ENCODE data around the gene ANKRD33B.

Gene ANKRD33B

DNA sequence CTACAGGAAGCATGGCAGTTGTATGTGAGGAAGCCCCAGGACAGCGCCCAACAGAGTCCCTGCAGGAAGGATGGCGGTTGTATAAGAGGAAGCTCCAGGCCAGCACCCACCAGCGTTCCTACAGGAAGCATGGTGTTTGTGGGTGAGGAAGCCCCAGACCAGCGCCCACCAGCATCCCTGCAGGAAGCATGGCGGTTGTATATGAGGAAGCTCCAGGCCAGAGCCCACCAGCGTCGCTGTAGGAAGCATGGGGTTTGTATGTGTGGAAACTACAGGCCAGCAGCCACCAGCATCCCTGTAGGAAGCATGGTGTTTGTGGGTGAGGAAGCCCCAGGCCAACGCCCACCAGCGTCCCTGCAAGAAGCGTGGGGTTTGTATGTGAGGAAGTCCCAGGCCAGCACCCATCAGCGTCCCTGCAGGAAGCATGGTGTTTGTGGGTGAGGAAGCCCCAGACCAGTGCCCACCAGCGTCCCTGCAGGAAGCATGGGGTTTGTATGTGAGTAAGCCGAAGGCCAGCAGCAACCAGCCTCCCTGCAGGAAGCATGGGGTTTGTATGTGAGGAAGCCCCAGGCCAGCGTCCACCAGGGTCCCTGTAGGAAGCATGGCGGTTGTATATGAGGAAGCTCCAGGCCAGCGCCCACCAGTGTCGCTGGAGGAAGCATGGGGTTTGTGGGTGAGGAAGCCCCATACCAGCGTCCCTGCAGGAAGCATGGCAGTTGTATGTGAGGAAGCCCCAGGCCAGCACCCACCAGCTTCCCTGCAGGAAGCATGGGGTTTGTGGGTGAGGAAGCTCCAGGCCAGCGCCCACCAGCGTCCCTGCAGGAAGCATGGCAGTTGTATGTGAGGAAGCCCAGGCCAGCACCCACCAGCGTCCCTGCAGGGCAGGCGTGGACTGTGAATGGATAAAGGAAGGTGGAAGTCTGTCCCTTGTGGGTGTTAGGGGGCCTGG, 118.1 kb downstream of the ANKRD33B start:
- no peaks in the 10 kb centered on the region for H3K27me3 ChIP-seq (ENCODE audit: control insufficient read depth, insufficient read depth, low read length)
- no peaks in the 10 kb centered on the region; the same call in 1 of the 2 replicates for H3K9me3 ChIP-seq (ENCODE audit: control insufficient read depth, insufficient read depth, low read depth, low read length)
- H3K4me1 ChIP-seq (ENCODE audit: control insufficient read depth, insufficient read depth, low read length) = peaks cover 4% of the 10 kb centered on the region; the same call in 1 of the 2 replicates
- H3K27ac ChIP-seq (ENCODE audit: low read depth, low read length) = no peak overlapping the region
- peaks cover 41% of the 10 kb centered on the region for H3K36me3 ChIP-seq (ENCODE audit: control insufficient read depth, insufficient read depth, low read length)
- H3K9ac ChIP-seq (ENCODE audit: low read length) = no peak overlapping the region
- H3K4me3 ChIP-seq (ENCODE audit: low read depth, low read length) = no peak overlapping the region

DNA sequence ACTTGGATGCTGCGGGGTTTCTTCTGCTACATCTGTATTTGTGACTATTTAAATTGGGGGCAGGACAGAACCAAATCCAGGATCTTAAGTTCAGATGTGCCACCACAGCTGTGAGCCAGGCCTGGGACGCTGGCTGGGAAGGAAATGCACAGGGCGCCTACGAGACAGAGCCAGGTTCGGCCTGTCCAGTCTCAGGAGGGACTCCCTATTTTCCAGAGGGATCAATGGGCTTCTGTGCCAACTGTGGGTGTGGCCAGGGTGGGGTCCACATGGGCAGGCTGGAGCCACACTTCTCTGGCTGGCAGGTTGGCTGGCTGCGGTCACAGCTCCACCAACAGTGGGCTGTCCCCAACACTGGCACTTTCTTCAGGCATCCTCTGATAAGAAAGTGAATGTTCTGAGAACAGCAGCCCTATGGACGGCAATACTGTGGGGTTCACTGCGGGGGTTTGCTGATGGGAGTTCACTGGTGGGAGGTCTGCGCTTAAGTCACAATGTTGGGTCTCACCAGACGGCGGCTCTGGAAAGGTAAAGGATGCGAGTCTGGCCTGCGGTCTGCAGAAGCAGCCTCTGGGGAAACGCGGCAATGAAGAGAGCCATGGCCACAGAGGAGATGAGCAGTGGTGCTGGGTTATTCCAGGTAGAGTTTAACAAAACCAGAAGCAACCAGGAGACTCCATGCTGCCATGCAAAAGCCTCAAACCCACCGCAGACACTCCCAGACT, 119.1 kb downstream of the ANKRD33B start:
- Histone ChIP-seq H3K4me3 (ENCODE audit: low read depth, low read length) (no peak overlapping the region), H3K36me3 (ENCODE audit: control insufficient read depth, insufficient read depth, low read length) (peaks cover 37% of the 10 kb centered on the region)

DNA sequence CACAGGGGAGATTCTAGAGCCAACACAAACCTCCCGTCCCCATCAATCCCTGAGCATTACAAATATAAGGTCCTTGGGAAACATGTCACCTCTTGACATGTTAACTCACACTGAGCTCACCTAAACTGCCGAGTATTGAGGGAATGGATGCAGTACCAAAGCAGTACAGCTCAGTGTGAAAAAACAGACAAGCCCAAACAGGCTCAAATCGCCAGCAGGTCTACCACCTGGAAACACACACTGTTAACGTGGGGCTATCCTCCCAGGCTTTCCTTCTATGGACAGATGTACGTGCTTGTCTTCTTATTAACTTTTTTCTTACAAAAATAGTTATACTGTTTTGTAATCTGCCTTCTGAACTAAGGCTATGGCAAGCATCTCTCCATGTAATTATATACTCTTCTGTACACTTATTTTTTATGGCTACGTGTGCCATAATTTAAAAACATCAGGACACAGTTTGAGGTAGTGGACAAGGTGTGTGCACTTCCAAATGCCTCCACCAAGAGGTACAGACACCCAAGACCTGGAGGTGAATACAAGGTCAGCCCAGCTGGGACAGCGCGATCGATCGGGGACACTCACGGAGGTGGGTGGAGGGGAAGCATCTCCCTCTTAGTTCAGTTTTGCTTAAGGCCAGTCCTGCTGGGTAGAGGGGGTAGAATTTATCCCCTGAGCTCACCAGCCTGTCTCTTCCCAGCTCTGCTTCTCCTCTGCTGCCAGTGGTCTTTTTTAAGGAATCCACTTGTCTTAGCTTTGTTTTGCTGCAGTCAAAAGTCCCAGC, 120.6 kb downstream of the ANKRD33B start:
- Histone ChIP-seq H3K27ac (ENCODE audit: low read depth, low read length) (no peak overlapping the region), H3K4me3 (ENCODE audit: low read depth, low read length) (no peak overlapping the region), H3K9ac (ENCODE audit: low read length) (no peak overlapping the region), H3K27me3 (ENCODE audit: control insufficient read depth, insufficient read depth, low read length) (no peaks in the 10 kb centered on the region), H3K9me3 (ENCODE audit: control insufficient read depth, insufficient read depth, low read depth, low read length) (no peaks in the 10 kb centered on the region; the same call in 1 of the 2 replicates), H3K36me3 (ENCODE audit: control insufficient read depth, insufficient read depth, low read length) (peaks cover 30% of the 10 kb centered on the region), H3K4me1 (ENCODE audit: control insufficient read depth, insufficient read depth, low read length) (peaks cover 8% of the 10 kb centered on the region)

More for the DNA sequence above, 119.1 kb downstream of the ANKRD33B start:
- Histone ChIP-seq H3K9ac (ENCODE audit: low read length) (no peak overlapping the region), H3K27me3 (ENCODE audit: control insufficient read depth, insufficient read depth, low read length) (no peaks in the 10 kb centered on the region), H3K9me3 (ENCODE audit: control insufficient read depth, insufficient read depth, low read depth, low read length) (no peaks in the 10 kb centered on the region; the same call in 1 of the 2 replicates), H3K4me1 (ENCODE audit: control insufficient read depth, insufficient read depth, low read length) (peaks cover 4% of the 10 kb centered on the region; the same call in 1 of the 2 replicates), H3K27ac (ENCODE audit: low read depth, low read length) (no peak overlapping the region)

DNA sequence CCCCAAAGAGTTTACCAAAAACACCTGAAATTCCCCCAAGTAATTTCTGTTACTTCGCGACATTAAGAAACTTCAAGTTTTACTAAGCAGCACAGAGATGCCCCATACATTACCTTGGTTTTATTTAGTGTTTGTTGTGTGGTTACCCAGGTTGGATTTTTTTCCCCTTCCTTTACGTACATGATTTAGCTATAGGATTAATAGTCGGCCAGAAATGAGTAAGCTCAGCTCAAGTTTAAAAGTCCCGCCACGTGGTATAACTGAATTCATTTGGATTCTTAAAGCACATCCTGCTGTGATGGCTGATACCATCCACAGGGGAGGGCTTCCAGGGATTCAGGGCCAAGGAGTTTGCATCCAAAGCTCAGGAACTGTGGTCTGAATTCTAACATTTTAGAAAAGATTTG, 121.2 kb downstream of the ANKRD33B start:
- H3K9me3 ChIP-seq (ENCODE audit: control insufficient read depth, insufficient read depth, low read depth, low read length) = no peaks in the 10 kb centered on the region; the same call in 1 of the 2 replicates
- H3K36me3 ChIP-seq (ENCODE audit: control insufficient read depth, insufficient read depth, low read length) = peaks cover 24% of the 10 kb centered on the region
- H3K4me3 ChIP-seq (ENCODE audit: low read depth, low read length) = no peak overlapping the region
- H3K27ac ChIP-seq (ENCODE audit: low read depth, low read length) = no peak overlapping the region
- no peak overlapping the region for H3K9ac ChIP-seq (ENCODE audit: low read length)
- no peaks in the 10 kb centered on the region for H3K27me3 ChIP-seq (ENCODE audit: control insufficient read depth, insufficient read depth, low read length)
- peaks cover 13% of the 10 kb centered on the region for H3K4me1 ChIP-seq (ENCODE audit: control insufficient read depth, insufficient read depth, low read length)

DNA sequence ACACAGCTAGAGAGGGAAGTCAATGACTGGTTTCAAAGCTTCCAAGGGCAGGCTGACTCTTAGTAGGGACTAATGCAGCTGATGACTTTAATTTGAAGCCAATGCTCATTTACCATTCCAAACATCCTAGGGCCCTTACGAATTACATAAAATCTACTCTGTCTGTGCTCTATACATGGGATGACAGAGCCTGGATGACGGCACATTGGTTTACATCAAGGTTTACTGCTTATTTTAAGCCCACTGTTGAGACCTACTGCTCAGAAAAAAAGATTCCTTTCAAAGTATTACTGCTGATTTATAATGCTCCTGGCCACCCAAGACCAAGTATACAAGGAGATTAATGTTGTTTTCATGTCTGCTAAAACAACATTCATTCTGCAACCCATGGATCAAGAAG, 123.0 kb downstream of the ANKRD33B start:
- no peak overlapping the region for H3K27ac ChIP-seq (ENCODE audit: low read depth, low read length)
- no peaks in the 10 kb centered on the region for H3K27me3 ChIP-seq (ENCODE audit: control insufficient read depth, insufficient read depth, low read length)
- H3K9me3 ChIP-seq (ENCODE audit: control insufficient read depth, insufficient read depth, low read depth, low read length) = no peaks in the 10 kb centered on the region; the same call in 1 of the 2 replicates
- H3K4me1 ChIP-seq (ENCODE audit: control insufficient read depth, insufficient read depth, low read length) = peaks cover 14% of the 10 kb centered on the region
- no peak overlapping the region for H3K9ac ChIP-seq (ENCODE audit: low read length)
- H3K36me3 ChIP-seq (ENCODE audit: control insufficient read depth, insufficient read depth, low read length) = peaks cover 13% of the 10 kb centered on the region
- no peak overlapping the region for H3K4me3 ChIP-seq (ENCODE audit: low read depth, low read length)

DNA sequence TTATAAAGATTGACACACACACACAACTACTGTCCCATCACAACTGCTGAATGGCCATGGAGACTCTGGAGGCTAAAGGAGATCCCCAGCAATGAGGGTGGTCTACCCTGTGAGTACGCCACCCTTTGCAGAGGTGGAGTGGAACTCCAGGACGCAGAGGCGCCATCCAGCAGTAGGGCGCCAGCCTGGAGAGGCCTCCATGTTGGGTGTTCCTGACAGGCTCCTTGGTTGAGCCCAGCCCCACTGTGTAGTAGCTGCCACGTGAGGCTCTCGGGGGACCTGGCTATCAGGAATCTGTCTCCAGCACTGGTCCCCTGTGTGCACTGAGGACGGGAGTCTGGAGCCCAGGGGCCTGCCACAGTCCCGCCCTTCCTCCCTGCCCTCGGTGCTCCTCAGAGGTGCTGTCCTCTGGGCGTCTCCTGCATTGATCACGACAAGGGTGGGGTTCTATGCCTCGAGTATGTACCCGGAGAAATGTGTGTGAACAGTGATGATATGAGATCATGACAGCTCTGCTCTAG, 124.8 kb downstream of the ANKRD33B start:
- H3K27ac ChIP-seq (ENCODE audit: low read depth, low read length) = no peak overlapping the region

DNA sequence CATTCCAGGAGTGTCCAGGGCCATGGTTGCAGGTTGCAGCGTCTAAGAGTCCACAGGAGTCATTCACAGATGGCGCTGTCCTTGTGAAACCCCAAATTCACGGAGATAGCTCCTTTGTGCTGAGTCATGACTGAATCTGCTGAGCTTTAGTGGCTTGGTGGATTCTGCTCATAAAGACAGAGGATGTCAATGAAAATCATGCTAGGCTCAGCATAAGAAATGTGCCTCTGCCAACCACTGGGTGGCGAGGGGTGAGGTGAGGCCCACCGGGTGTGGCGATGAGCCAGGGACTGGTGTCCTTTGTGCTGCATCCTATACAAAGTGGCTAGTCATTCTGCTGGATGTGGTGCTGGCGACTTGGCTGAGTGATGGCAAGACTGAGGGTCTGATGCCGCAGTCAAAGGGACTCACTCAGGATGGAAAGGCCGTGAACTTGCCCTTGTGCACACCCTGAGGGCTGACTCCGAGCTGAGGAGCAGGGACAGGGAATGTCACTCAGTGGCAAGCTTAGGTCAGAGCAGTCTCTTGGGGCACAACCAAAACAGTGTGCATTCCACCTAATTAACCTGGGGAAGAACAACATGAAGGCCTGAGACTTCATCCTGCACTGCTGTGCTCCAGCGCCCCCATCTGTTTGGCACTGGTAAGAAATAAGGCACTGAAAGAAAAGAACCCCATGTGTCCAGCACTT, 125.7 kb downstream of the ANKRD33B start:
- no peak overlapping the region for H3K4me3 ChIP-seq (ENCODE audit: low read depth, low read length)
- no peaks in the 10 kb centered on the region; the same call in 1 of the 2 replicates for H3K9me3 ChIP-seq (ENCODE audit: control insufficient read depth, insufficient read depth, low read depth, low read length)
- H3K27ac ChIP-seq (ENCODE audit: low read depth, low read length) = no peak overlapping the region
- H3K36me3 ChIP-seq (ENCODE audit: control insufficient read depth, insufficient read depth, low read length) = no peaks in the 10 kb centered on the region
- H3K9ac ChIP-seq (ENCODE audit: low read length) = no peak overlapping the region
- peaks cover 17% of the 10 kb centered on the region for H3K4me1 ChIP-seq (ENCODE audit: control insufficient read depth, insufficient read depth, low read length)
- H3K27me3 ChIP-seq (ENCODE audit: control insufficient read depth, insufficient read depth, low read length) = no peaks in the 10 kb centered on the region

More for the DNA sequence above, 124.8 kb downstream of the ANKRD33B start:
- H3K9me3 ChIP-seq (ENCODE audit: control insufficient read depth, insufficient read depth, low read depth, low read length) = no peaks in the 10 kb centered on the region; the same call in 1 of the 2 replicates
- no peaks in the 10 kb centered on the region for H3K36me3 ChIP-seq (ENCODE audit: control insufficient read depth, insufficient read depth, low read length)
- no peak overlapping the region for H3K9ac ChIP-seq (ENCODE audit: low read length)
- H3K4me3 ChIP-seq (ENCODE audit: low read depth, low read length) = no peak overlapping the region
- peaks cover 17% of the 10 kb centered on the region for H3K4me1 ChIP-seq (ENCODE audit: control insufficient read depth, insufficient read depth, low read length)
- no peaks in the 10 kb centered on the region for H3K27me3 ChIP-seq (ENCODE audit: control insufficient read depth, insufficient read depth, low read length)

DNA sequence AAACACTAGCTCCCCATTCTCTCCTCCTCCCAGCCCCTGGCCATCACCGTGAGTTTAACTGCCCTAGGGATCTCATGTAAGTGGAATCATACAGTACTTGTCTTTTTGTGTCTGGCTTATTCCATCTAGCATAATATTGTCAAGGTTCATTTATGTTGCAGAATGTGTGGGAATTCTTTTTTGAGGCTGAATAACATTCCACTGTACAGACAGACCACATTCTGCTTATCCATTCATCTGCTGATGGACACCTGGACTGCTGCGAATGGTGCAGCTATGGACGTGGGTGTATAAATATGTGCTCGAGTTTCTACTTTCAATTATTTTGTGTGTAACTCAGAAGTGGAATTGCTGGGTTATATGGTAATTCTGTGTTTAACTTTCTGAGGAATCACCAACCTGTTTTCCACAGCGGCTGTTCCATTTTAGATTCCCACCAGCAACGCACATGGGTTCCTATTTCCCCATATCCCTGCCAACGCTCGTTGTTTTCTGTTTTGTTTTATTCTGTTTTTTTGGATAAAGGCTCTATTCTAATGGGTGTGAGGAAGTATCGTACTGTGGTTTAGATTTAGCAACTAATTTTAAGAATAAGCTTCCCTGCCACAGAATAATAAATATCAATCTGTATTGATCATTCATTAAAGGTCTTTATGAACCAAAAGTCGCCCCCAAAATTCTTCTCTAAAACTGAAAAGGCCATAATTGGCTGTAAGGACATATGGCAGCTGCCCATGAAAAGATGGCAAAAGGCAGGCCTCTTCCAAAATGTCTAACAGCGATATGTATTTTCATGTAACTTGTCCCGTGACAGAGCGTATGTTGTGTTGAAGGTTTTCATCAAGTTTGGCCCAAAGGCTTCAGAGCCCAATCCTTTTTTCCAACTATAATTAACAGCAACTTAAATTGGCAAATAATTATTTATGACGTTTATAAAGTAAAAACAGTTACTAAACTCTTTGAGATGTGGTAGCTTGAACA, 126.9 kb downstream of the ANKRD33B start:
- H3K27ac ChIP-seq (ENCODE audit: low read depth, low read length) = no peak overlapping the region
- no peaks in the 10 kb centered on the region for H3K27me3 ChIP-seq (ENCODE audit: control insufficient read depth, insufficient read depth, low read length)
- no peak overlapping the region for H3K4me3 ChIP-seq (ENCODE audit: low read depth, low read length)

More for the DNA sequence above, 126.9 kb downstream of the ANKRD33B start:
- Histone ChIP-seq H3K36me3 (ENCODE audit: control insufficient read depth, insufficient read depth, low read length) (no peaks in the 10 kb centered on the region), H3K9ac (ENCODE audit: low read length) (no peak overlapping the region), H3K9me3 (ENCODE audit: control insufficient read depth, insufficient read depth, low read depth, low read length) (no peaks in the 10 kb centered on the region; the same call in 1 of the 2 replicates), H3K4me1 (ENCODE audit: control insufficient read depth, insufficient read depth, low read length) (peaks cover 16% of the 10 kb centered on the region; the same call in 1 of the 2 replicates)
